HG03066 (cell line): ENCODE measurements around the gene PRSS16.
"Not testable (repeated sequence)": the region's sequence is repeated elsewhere in the genome, so short reads cannot be mapped to it uniquely, and the experiment has no call there.

Source experiments
- ATAC-seq: cut with Tn5 transposase; IDR thresholded peaks from one replicate; pipeline ENCODE4 v1.9.1; 2021; ENCODE audit warnings: low read depth; ENCODE audit not compliant: unreplicated experiment

Gene PRSS16

GRCh38 chr6:27247133-27247836 is at the start of gene PRSS16:
Gene PRSS16, plus strand, starts transcription at chr6:27247701. Its CDS starts 37 bp downstream, at chr6:27247738.
- no peak for ATAC-seq

- no peak for ATAC-seq
These were observed 41.9 kb upstream of the PRSS16 start for GRCh38 chr6:27205375-27206278.

GRCh38 chr6:27206806-27207205 is 40.7 kb upstream of the PRSS16 start:
- ATAC-seq: no peak

GRCh38 chr6:27208042-27208441 is 39.5 kb upstream of the PRSS16 start:
- no peak for ATAC-seq

- no peak for ATAC-seq
These were observed 38.3 kb upstream of the PRSS16 start for GRCh38 chr6:27209196-27209595.

- ATAC-seq: no peak
These were observed 37.7 kb upstream of the PRSS16 start for GRCh38 chr6:27209659-27210269.

GRCh38 chr6:27213091-27213517 is 34.4 kb upstream of the PRSS16 start:
- ATAC-seq: not testable (repeated sequence)

GRCh38 chr6:27213544-27214125 is 33.9 kb upstream of the PRSS16 start:
- no peak for ATAC-seq

- no peak for ATAC-seq
These were observed 33.3 kb upstream of the PRSS16 start for GRCh38 chr6:27214126-27214601.

GRCh38 chr6:27216874-27217273 is 30.6 kb upstream of the PRSS16 start:
- no peak for ATAC-seq

- ATAC-seq: not testable (repeated sequence)
These were observed 24.5 kb upstream of the PRSS16 start for GRCh38 chr6:27222971-27223370.

- ATAC-seq: no peak
These were observed 22.8 kb upstream of the PRSS16 start for GRCh38 chr6:27224729-27225128.

- no peak for ATAC-seq
These were observed 18.5 kb upstream of the PRSS16 start for GRCh38 chr6:27228963-27229477.

GRCh38 chr6:27230758-27231111 is 16.8 kb upstream of the PRSS16 start:
- ATAC-seq: no peak

- no peak for ATAC-seq
These were observed 12.9 kb upstream of the PRSS16 start for GRCh38 chr6:27234576-27234975.

GRCh38 chr6:27237089-27237803 is 10.3 kb upstream of the PRSS16 start:
- ATAC-seq: no peak

- ATAC-seq: no peak
These were observed 9.2 kb upstream of the PRSS16 start for GRCh38 chr6:27238010-27238983.

GRCh38 chr6:27239258-27239657 is 8.2 kb upstream of the PRSS16 start:
- no peak for ATAC-seq

GRCh38 chr6:27241443-27241842 is 6.1 kb upstream of the PRSS16 start:
- no peak for ATAC-seq
